Breast epithelium (tissue), 3 donors: ENCODE data around the gene USP34.

Experiments used
- CTCF ChIP-seq, 3 donors: fragments of 450-650 bp; IDR thresholded peaks; one replicate each; pipeline ENCODE4 v1.5.1; 2016 to 2017; ENCODE audit warnings: antibody characterized with exemption in 3 of 3, mild to moderate bottlenecking in 3 of 3, moderate library complexity in 3 of 3
- POLR2A ChIP-seq: fragments of 450-650 bp; IDR thresholded peaks from one replicate; pipeline ENCODE4 v1.6.1; 2016; ENCODE audit warnings: antibody characterized with exemption, mild to moderate bottlenecking, moderate library complexity

DNA sequence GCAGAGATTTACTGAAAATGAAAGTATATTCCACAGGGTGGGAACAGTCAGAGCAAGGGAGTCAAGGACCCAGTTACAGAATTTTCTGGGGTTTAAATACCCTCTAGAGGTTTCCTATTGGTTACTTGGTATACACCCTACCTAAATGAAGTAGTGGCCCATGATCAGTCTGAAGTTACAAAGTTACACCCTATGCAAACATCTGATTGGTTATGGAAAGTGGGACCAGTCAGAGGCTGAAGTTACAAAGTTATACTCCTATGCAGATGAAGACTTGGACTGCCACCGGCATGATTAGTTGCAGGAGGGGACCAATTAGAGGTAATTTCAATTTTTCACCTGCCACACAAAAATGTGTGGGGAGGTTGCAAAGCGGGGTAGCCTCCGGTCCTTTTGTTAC is 56.2 kb downstream of the USP34 start:
- TF ChIP-seq CTCF (IDR thresholded peaks at IDR 0.05) (no peak), POLR2A (no peak)
